GM23338 (cell line): Measurements from ENCODE around the gene GPD2.

Experiments
- CREB1 ChIP-seq: fragments of 250-450 bp; sonication (Bioruptor Pico); IDR thresholded peaks from 2 replicates; pipeline ENCODE4 v1.5.0; 2020; ENCODE audit warnings: low read depth, mild to moderate bottlenecking, moderate library complexity
- EZH2phosphoT487 ChIP-seq: fragments of 200-600 bp; sonication (generic); IDR thresholded peaks from one replicate; pipeline ENCODE4 v1.8.1; 2018; ENCODE audit warnings: antibody characterized with exemption; ENCODE audit not compliant: unreplicated experiment
- JUNB ChIP-seq: IDR thresholded peaks from one replicate; pipeline ENCODE4 v1.6.1; 2016; ENCODE audit warnings: antibody characterized with exemption; ENCODE audit not compliant: unreplicated experiment
- POLR2AphosphoS5 ChIP-seq: IDR thresholded peaks from 2 replicates; pipeline ENCODE4 v1.6.1; 2016; ENCODE audit warnings: antibody characterized with exemption, low read depth
- TF ChIP-seq, protein P1 (sequence below), 2 experiments: fragments of 200-600 bp in 1 of 2; sonication (generic) in 1 of 2; conservative IDR thresholded peaks; 2 replicates each; pipeline versions ENCODE4 v1.5.1 to v1.6.1; 2016 to 2017; ENCODE audit warnings: antibody characterized with exemption in 2 of 2, low read depth in 2 of 2, mild to moderate bottlenecking in 2 of 2, moderate library complexity in 1 of 2
- TF ChIP-seq, protein P2 (sequence below): IDR thresholded peaks from one replicate; pipeline ENCODE4 v1.6.1; 2018; ENCODE audit warnings: antibody characterized with exemption; ENCODE audit not compliant: unreplicated experiment
- TF ChIP-seq, protein P3 (sequence below): fragments of 250-450 bp; sonication (Bioruptor Pico); IDR thresholded peaks from 2 replicates; pipeline ENCODE4 v1.5.0; 2020; ENCODE audit warnings: mild to moderate bottlenecking, moderate library complexity
- TF ChIP-seq, protein P4 (sequence below): IDR thresholded peaks from 2 replicates; pipeline ENCODE4 v1.6.1; 2016; ENCODE audit warnings: antibody characterized with exemption

DNA sequence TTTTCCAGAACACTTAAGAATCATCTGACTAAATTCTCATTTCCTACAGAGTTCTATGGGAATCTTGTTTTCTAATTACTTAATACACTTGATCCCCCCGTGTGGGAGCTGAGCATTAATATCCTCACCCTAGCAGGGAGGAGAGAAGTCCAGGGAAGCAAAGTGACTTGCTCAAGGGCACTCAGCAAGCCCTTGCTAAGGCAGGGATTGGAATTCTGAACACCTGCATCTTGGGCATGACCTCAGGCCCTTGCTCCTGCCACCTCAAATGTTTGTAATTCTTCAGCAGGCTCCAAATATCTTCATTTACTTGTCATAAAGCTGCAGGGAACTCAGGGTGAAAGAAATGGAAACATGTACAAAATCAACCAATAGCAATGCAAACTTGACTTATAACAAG is 162.4 kb downstream of the GPD2 start:
- TF ChIP-seq EZH2phosphoT487 (no peak), POLR2AphosphoS5 (no peak), JUNB (no peak), CREB1 (CRISPR knock-in tag) (no peak)
- TF ChIP-seq, protein P1, sequence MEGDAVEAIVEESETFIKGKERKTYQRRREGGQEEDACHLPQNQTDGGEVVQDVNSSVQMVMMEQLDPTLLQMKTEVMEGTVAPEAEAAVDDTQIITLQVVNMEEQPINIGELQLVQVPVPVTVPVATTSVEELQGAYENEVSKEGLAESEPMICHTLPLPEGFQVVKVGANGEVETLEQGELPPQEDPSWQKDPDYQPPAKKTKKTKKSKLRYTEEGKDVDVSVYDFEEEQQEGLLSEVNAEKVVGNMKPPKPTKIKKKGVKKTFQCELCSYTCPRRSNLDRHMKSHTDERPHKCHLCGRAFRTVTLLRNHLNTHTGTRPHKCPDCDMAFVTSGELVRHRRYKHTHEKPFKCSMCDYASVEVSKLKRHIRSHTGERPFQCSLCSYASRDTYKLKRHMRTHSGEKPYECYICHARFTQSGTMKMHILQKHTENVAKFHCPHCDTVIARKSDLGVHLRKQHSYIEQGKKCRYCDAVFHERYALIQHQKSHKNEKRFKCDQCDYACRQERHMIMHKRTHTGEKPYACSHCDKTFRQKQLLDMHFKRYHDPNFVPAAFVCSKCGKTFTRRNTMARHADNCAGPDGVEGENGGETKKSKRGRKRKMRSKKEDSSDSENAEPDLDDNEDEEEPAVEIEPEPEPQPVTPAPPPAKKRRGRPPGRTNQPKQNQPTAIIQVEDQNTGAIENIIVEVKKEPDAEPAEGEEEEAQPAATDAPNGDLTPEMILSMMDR (conservative IDR thresholded peaks at IDR 0.05; ENCODE audit: low read depth in 2 of 2) = no peak
- TF ChIP-seq, protein P2, sequence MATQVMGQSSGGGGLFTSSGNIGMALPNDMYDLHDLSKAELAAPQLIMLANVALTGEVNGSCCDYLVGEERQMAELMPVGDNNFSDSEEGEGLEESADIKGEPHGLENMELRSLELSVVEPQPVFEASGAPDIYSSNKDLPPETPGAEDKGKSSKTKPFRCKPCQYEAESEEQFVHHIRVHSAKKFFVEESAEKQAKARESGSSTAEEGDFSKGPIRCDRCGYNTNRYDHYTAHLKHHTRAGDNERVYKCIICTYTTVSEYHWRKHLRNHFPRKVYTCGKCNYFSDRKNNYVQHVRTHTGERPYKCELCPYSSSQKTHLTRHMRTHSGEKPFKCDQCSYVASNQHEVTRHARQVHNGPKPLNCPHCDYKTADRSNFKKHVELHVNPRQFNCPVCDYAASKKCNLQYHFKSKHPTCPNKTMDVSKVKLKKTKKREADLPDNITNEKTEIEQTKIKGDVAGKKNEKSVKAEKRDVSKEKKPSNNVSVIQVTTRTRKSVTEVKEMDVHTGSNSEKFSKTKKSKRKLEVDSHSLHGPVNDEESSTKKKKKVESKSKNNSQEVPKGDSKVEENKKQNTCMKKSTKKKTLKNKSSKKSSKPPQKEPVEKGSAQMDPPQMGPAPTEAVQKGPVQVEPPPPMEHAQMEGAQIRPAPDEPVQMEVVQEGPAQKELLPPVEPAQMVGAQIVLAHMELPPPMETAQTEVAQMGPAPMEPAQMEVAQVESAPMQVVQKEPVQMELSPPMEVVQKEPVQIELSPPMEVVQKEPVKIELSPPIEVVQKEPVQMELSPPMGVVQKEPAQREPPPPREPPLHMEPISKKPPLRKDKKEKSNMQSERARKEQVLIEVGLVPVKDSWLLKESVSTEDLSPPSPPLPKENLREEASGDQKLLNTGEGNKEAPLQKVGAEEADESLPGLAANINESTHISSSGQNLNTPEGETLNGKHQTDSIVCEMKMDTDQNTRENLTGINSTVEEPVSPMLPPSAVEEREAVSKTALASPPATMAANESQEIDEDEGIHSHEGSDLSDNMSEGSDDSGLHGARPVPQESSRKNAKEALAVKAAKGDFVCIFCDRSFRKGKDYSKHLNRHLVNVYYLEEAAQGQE = no peak
- TF ChIP-seq, protein P3, sequence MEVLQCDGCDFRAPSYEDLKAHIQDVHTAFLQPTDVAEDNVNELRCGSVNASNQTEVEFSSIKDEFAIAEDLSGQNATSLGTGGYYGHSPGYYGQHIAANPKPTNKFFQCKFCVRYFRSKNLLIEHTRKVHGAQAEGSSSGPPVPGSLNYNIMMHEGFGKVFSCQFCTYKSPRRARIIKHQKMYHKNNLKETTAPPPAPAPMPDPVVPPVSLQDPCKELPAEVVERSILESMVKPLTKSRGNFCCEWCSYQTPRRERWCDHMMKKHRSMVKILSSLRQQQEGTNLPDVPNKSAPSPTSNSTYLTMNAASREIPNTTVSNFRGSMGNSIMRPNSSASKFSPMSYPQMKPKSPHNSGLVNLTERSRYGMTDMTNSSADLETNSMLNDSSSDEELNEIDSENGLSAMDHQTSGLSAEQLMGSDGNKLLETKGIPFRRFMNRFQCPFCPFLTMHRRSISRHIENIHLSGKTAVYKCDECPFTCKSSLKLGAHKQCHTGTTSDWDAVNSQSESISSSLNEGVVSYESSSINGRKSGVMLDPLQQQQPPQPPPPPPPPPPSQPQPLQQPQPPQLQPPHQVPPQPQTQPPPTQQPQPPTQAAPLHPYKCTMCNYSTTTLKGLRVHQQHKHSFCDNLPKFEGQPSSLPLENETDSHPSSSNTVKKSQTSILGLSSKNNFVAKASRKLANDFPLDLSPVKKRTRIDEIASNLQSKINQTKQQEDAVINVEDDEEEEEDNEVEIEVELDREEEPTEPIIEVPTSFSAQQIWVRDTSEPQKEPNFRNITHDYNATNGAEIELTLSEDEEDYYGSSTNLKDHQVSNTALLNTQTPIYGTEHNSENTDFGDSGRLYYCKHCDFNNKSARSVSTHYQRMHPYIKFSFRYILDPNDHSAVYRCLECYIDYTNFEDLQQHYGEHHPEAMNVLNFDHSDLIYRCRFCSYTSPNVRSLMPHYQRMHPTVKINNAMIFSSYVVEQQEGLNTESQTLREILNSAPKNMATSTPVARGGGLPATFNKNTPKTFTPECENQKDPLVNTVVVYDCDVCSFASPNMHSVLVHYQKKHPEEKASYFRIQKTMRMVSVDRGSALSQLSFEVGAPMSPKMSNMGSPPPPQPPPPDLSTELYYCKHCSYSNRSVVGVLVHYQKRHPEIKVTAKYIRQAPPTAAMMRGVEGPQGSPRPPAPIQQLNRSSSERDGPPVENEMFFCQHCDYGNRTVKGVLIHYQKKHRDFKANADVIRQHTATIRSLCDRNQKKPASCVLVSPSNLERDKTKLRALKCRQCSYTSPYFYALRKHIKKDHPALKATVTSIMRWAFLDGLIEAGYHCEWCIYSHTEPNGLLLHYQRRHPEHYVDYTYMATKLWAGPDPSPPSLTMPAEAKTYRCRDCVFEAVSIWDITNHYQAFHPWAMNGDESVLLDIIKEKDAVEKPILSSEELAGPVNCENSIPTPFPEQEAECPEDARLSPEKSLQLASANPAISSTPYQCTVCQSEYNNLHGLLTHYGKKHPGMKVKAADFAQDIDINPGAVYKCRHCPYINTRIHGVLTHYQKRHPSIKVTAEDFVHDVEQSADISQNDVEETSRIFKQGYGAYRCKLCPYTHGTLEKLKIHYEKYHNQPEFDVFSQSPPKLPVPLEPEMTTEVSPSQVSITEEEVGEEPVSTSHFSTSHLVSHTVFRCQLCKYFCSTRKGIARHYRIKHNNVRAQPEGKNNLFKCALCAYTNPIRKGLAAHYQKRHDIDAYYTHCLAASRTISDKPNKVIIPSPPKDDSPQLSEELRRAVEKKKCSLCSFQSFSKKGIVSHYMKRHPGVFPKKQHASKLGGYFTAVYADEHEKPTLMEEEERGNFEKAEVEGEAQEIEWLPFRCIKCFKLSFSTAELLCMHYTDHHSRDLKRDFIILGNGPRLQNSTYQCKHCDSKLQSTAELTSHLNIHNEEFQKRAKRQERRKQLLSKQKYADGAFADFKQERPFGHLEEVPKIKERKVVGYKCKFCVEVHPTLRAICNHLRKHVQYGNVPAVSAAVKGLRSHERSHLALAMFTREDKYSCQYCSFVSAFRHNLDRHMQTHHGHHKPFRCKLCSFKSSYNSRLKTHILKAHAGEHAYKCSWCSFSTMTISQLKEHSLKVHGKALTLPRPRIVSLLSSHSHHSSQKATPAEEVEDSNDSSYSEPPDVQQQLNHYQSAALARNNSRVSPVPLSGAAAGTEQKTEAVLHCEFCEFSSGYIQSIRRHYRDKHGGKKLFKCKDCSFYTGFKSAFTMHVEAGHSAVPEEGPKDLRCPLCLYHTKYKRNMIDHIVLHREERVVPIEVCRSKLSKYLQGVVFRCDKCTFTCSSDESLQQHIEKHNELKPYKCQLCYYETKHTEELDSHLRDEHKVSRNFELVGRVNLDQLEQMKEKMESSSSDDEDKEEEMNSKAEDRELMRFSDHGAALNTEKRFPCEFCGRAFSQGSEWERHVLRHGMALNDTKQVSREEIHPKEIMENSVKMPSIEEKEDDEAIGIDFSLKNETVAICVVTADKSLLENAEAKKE (CRISPR knock-in tag) = no peak
- TF ChIP-seq, protein P4, sequence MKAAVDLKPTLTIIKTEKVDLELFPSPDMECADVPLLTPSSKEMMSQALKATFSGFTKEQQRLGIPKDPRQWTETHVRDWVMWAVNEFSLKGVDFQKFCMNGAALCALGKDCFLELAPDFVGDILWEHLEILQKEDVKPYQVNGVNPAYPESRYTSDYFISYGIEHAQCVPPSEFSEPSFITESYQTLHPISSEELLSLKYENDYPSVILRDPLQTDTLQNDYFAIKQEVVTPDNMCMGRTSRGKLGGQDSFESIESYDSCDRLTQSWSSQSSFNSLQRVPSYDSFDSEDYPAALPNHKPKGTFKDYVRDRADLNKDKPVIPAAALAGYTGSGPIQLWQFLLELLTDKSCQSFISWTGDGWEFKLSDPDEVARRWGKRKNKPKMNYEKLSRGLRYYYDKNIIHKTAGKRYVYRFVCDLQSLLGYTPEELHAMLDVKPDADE = no peak
